GM18519 (cell line): ENCODE results near the gene PCP2.

Source experiments
- ATAC-seq: cut with Tn5 transposase; IDR thresholded peaks from one replicate; pipeline ENCODE4 v1.9.1; 2021; ENCODE audit warnings: mild to moderate bottlenecking, moderate library complexity; ENCODE audit not compliant: unreplicated experiment, low FRiP score

PCP2 gene

DNA sequence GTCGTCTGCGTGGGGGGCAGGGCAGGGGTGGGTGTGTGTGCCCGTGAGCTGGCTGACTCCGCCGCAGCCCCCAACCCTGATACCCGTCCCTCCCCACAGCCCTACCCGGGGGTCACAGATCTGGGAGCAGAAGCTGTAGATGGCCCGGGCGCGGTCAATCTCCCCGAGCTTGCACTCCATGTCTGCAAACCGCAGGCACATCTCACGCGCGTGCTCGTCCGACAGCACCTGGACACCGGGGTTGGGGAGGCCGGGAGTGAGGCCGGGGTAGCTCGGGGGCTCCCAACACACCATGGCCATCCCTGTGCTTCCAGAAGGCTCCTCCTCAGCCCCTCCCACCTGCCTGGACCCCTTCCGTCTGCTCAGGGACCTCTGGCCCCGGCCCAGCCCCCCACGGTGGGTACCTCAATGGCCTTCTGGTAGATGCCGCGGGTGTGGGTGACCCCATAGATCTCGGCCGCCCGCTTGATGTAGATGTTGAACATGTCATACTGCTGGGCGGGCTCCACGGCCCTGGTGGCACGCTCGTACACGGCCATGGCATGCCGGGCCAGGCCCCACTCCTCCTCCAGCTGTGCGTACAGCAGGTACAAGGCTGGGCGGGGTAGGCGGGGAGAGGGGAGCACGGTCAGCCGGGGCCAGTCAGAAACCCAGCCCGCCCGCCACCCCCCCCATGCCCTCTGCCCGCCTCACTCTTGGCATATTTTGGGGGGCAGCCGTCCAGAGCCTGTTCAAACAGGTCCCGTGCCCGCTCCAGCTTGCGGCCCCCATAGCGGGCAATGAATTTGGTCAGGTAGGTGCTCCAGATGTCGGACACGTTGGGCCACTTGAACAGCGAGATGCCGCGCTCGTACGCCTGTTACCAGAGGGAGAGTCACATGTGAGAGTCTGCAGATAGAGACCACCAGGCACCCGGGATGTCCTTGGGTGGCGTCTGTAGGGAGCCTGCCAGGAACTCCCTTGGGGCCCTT is 12.8 kb downstream of the PCP2 start:
- no peak for ATAC-seq

GRCh38 chr19:7619671-7620441 is 13.7 kb downstream of the PCP2 start:
- ATAC-seq: no peak

- no peak for ATAC-seq
Observed at GRCh38 chr19:7618771-7619510, 14.6 kb downstream of the PCP2 start.

DNA sequence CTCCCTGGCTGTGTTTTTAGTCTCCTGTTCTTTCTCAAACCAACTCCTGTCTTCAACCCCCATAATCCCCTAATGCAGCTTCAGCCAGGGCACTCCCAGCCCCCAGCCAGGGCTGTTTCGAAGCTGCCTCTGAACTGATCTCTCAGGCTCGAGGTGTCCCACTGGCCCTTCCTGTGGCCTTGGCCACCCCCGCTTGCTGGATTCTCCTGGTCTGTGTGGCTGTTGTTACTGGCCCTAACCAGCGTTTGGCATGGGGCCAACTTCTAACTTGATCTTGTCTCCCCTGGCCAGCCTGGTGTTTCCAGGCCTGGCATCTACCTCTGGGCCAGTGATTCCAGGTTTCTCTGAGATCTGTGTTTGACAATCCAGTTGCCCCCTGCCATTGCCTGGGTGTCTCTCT is 15.2 kb downstream of the PCP2 start:
- no peak for ATAC-seq

GRCh38 chr19:7617735-7618134 is 15.8 kb downstream of the PCP2 start:
- ATAC-seq: no peak

GRCh38 chr19:7617172-7617571 is 16.3 kb downstream of the PCP2 start:
- no peak for ATAC-seq

DNA sequence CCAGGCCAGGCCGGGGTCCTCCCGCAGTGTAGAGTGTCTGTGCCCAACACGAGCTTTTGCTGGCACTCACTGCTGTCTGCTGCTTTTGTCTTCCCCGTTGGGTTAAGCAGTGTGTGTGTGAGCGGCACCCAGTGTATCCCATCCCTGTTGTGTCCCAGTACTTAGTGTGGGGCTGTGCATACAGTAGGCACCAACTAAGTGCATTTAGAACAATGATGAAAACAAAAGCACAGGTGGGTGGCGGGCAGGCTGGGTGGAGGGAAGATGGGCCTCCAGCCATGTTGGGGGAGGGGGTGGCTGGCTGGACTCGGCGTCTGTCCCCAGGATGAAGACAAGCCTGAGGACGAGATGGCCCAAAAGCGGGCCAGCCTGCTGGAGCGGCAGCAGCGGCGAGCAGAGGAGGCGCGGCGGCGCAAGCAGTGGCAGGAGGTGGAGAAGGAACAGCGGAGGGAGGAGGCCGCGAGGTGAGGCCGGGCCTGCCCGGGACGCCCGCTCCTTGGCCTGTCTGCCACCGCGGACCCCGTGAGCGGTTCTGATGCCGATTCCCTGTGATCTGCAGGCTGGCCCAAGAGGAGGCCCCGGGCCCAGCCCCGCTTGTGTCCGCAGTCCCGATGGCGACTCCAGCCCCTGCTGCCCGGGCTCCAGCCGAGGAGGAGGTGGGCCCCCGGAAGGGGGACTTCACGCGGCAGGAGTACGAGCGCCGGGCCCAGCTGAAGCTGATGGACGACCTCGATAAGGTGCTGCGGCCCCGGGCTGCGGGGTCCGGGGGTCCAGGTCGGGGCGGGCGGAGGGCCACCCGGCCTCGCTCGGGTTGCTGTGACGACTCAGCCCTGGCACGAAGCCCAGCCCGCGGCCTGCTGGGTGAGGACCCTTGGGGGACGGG is 18.4 kb downstream of the PCP2 start:
- ATAC-seq: no peak

DNA sequence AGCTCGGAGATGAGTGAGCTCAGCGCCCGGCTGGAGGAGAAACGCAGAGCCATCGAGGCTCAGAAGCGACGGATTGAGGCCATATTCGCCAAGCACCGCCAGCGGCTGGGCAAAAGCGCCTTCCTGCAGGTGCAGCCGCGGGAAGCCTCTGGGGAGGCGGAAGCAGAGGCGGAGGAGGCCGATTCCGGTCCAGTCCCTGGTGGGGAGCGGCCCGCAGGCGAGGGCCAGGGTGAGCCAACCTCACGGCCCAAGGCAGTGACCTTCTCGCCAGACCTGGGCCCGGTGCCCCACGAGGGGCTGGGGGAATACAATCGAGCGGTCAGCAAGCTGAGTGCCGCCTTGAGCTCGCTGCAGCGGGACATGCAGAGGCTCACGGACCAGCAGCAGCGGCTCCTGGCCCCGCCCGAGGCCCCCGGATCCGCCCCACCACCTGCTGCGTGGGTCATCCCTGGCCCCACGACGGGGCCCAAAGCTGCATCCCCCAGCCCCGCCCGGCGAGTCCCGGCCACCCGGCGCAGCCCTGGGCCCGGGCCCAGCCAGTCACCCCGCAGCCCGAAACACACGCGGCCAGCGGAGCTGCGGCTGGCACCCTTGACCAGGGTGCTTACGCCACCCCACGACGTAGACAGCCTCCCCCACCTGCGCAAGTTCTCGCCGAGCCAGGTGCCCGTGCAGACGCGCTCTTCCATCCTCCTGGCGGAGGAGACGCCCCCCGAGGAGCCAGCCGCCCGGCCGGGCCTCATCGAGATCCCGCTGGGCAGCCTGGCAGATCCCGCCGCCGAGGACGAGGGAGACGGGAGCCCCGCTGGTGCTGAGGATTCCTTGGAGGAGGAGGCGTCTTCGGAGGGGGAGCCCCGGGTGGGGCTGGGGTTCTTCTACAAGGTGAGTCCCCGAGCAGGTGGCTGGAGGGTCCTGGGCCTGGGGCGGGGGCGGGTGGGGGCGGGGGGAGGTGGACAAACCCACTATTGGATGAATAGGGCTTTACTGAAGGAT is 20.9 kb downstream of the PCP2 start:
- no peak for ATAC-seq

GRCh38 chr19:7611541-7612279 is 21.8 kb downstream of the PCP2 start:
- ATAC-seq: no peak

- no peak for ATAC-seq
Observed at GRCh38 chr19:7610491-7611240, 22.9 kb downstream of the PCP2 start.

GRCh38 chr19:7607874-7608560 is 25.5 kb downstream of the PCP2 start:
- ATAC-seq: no peak

DNA sequence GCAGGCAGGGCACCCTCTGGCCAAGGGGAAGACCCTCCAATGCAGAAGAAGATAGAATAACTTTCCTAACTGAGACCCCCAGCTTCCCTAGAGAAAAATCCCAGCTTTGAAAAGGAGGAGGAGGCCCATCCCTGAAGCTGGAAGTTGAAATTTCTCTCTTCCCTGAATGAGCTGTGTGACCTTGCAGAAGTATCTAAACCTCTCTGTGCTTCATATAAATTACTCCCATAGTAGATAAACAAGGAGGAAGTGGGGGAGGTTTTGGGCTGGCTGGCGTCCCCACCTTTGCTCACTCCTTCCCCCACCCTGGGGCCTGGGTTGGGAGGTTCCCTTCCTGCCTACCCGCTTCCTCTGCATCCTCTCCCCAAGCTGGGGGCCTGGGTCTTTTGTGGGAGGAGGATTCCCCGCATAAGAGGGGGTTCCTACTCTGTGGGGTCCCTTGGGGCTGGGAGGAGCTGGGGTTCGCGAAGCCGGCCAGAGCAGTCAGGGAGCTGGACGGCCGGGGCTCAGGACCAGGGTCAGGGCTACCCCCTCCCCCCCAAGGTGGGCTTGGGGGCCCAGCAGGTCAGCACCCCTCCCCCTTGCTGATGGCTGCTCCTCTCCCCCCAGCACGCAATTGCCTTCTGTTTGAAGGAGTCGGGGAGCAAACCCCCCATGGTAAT is 26.2 kb downstream of the PCP2 start:
- no peak for ATAC-seq

GRCh38 chr19:7606289-7606688 is 27.2 kb downstream of the PCP2 start:
- no peak for ATAC-seq

DNA sequence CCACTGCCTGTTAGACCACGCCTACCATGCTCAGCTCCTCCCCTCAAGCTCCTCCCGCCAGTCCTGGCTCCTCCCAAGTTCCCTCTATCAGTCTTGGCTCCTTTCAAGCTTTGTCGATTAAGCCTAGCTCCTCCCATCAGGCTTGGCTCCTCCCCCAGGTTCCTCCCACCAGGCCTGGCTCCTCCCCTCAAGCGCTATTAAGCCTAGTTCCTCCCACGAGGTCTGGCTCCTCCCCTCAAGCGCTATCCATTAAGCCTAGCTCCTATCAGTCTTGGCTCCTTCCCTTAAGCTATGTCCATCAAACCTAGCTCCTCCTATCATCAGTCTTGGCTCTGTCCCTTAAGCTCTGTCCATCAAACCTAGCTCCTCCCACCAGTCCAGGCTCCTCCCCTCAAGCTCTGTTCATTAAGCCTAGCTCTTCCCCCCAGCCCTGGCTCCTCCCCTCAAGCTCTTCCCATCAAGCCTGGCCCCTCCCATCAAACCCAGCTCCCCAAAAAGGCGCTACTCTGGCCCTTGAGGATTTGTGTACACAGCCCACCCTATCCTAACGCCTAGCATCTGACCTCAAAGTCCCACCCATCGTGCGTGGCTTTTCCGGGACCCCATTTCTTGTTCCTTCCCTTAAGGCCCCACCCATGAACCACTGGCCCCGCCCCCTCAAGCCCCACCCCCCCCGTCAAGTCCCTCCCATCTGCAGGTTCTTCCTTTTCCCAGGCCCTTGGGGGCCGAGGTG is 27.9 kb downstream of the PCP2 start:
- ATAC-seq: no peak

GRCh38 chr19:7603919-7604318 is 29.6 kb downstream of the PCP2 start:
- ATAC-seq: no peak
